Islet of Langerhans (tissue), 1 donor: ENCODE data around the gene FAM20C.

ENCODE experiments used
- FAIRE-seq: peaks from one replicate; lab custom pipeline; 2011; peaks lifted over from hg19 to GRCh38; lab: Jason Lieb, UNC

Gene FAM20C

GRCh38 chr7:159370-160270, 32.8 kb upstream of the FAM20C start:
- no peak for FAIRE-seq

- no peak for FAIRE-seq
Measured at GRCh38 chr7:160958-161725, 31.2 kb upstream of the FAM20C start.

- no peak for FAIRE-seq
Measured at GRCh38 chr7:162632-163297, 29.6 kb upstream of the FAM20C start.

GRCh38 chr7:163298-163695, 29.1 kb upstream of the FAM20C start:
- FAIRE-seq, result no peak

- FAIRE-seq, result no peak
Measured at GRCh38 chr7:163971-164881, 28.1 kb upstream of the FAM20C start.

- FAIRE-seq, result no peak
Measured at GRCh38 chr7:164882-165660, 27.3 kb upstream of the FAM20C start.

GRCh38 chr7:165661-166337, 26.6 kb upstream of the FAM20C start:
- FAIRE-seq, result no peak

GRCh38 chr7:166338-167060, 25.9 kb upstream of the FAM20C start:
- no peak for FAIRE-seq

- no peak for FAIRE-seq
Measured at GRCh38 chr7:167090-167855, 25.1 kb upstream of the FAM20C start.

- FAIRE-seq, result no peak
Measured at GRCh38 chr7:167976-168791, 24.2 kb upstream of the FAM20C start.

GRCh38 chr7:169276-170172, 22.8 kb upstream of the FAM20C start:
- no peak for FAIRE-seq

- FAIRE-seq, result no peak
Measured at GRCh38 chr7:170551-171363, 21.6 kb upstream of the FAM20C start.

GRCh38 chr7:171364-171904, 20.9 kb upstream of the FAM20C start:
- FAIRE-seq, result no peak

GRCh38 chr7:171912-172515, 20.4 kb upstream of the FAM20C start:
- FAIRE-seq, result no peak

- no peak for FAIRE-seq
Measured at GRCh38 chr7:173209-173918, 19.0 kb upstream of the FAM20C start.
